ENCODE measurements around the gene ECSIT. TPM values are rescaled to one million over a fixed set of nuclear protein-coding genes. Genes with fewer than 3 reads are reported as not detected.
A peak's percentile ranks its signal among the peaks of the same experiment; 100 is the strongest.

The ECSIT gene
- total RNA-seq, 1 experiment from 2014 or later, result 39.4 TPM

GRCh38 chr19:11506101-11506555 lies 22.8 kb downstream of the ECSIT start:
- POLR2A ChIA-PET, result interaction anchor here (0.7 kb wide), 1 partner anchor 12 kb away, joined by 6 read pairs; no protein-coding TSS in a partner anchor
- peaks cover 3% of the 10 kb centered on the region; the same call in 1 of the 2 replicates for H3K4me1 ChIP-seq (ENCODE audit: control insufficient read depth, insufficient read depth, low read length)
- TF ChIP-seq SIN3A (IDR thresholded peaks at IDR 0.05; ENCODE audit: borderline replicate concordance, insufficient read depth, low read depth, low read length), result no peak
- H3K36me3 ChIP-seq (ENCODE audit: control insufficient read depth, insufficient read depth, low read length), result no peaks in the 10 kb centered on the region
- H3K27me3 ChIP-seq (ENCODE audit: control insufficient read depth, insufficient read depth, low read length), result no peaks in the 10 kb centered on the region
- no TSS peak for BruUV-seq (replicated peaks)
- CTCF ChIA-PET, result no interaction called here
- intact Hi-C loops (cut with micrococcal nuclease; ENCODE audit: unreplicated experiment), result no loop called here
- in situ Hi-C loops (cut with HindIII; ENCODE audit: low pct_unique_long_range_greater_than_20kb, low sequenced_read_pairs), result no loop called here
- H3K9me3 ChIP-seq (ENCODE audit: control insufficient read depth, insufficient read depth, low read depth, low read length), result no peaks in the 10 kb centered on the region
- peak; percentile 61 for ATAC-seq
- peak overlapping the region; percentile 79 for H3K27ac ChIP-seq (ENCODE audit: low read length)
- peak overlapping the region; percentile 58 to 81 for H3K4me3 ChIP-seq (ENCODE audit: low read depth in 2 of 2, low read length in 2 of 2)
- no peak for DNase-seq (ENCODE audit: low read depth, low spot score)

- CTCF ChIA-PET, result no interaction called here
- POLR2A ChIA-PET, result no interaction called here
Measured at GRCh38 chr19:11505504-11506100, 23.3 kb downstream of the ECSIT start, which contains the start of gene ZNF653. TSS of gene ZNF653 (minus strand) at chr19:11505839. CDS start at chr19:11505786, 53 bp downstream.

More at GRCh38 chr19:11505504-11506100, 23.3 kb downstream of the ECSIT start, which contains the start of gene ZNF653:
- Histone ChIP-seq H3K36me3 (ENCODE audit: control insufficient read depth, insufficient read depth, low read length) (no peaks in the 10 kb centered on the region), H3K9me3 (ENCODE audit: control insufficient read depth, insufficient read depth, low read depth, low read length) (no peaks in the 10 kb centered on the region), H3K4me3 (ENCODE audit: low read depth in 2 of 2, low read length in 2 of 2) (peak within 1 kb of the TSS; percentile 58 to 81), H3K27me3 (ENCODE audit: control insufficient read depth, insufficient read depth, low read length) (no peaks in the 10 kb centered on the region), H3K4me1 (ENCODE audit: control insufficient read depth, insufficient read depth, low read length) (peaks cover 3% of the 10 kb centered on the region; the same call in 1 of the 2 replicates), H3K27ac (ENCODE audit: low read length) (peak within 1 kb of the TSS; percentile 83)
- BruUV-seq (replicated peaks), result no TSS peak
- TF ChIP-seq POLR2AphosphoS5 (IDR thresholded peaks at IDR 0.05; ENCODE audit: low read depth, low read length) (peak; percentile 55), CTCF (IDR thresholded peaks at IDR 0.05) (no peak), SIN3A (IDR thresholded peaks at IDR 0.05; ENCODE audit: borderline replicate concordance, insufficient read depth, low read depth, low read length) (0 out of 2 replicates have a peak, but pooled peaks have one; percentile 34), TCF7L2 (IDR thresholded peaks at IDR 0.05; ENCODE audit: low read depth, low read length) (no peak)
- TF ChIP-seq, protein P1, sequence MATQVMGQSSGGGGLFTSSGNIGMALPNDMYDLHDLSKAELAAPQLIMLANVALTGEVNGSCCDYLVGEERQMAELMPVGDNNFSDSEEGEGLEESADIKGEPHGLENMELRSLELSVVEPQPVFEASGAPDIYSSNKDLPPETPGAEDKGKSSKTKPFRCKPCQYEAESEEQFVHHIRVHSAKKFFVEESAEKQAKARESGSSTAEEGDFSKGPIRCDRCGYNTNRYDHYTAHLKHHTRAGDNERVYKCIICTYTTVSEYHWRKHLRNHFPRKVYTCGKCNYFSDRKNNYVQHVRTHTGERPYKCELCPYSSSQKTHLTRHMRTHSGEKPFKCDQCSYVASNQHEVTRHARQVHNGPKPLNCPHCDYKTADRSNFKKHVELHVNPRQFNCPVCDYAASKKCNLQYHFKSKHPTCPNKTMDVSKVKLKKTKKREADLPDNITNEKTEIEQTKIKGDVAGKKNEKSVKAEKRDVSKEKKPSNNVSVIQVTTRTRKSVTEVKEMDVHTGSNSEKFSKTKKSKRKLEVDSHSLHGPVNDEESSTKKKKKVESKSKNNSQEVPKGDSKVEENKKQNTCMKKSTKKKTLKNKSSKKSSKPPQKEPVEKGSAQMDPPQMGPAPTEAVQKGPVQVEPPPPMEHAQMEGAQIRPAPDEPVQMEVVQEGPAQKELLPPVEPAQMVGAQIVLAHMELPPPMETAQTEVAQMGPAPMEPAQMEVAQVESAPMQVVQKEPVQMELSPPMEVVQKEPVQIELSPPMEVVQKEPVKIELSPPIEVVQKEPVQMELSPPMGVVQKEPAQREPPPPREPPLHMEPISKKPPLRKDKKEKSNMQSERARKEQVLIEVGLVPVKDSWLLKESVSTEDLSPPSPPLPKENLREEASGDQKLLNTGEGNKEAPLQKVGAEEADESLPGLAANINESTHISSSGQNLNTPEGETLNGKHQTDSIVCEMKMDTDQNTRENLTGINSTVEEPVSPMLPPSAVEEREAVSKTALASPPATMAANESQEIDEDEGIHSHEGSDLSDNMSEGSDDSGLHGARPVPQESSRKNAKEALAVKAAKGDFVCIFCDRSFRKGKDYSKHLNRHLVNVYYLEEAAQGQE (IDR thresholded peaks at IDR 0.05; ENCODE audit: insufficient read depth in 1 of 2, low read depth in 2 of 2, low read length in 1 of 2), result no peak
- ATAC-seq (peak; percentile 88), DNase-seq (ENCODE audit: low read depth, low spot score) (no peak)
- intact Hi-C loops (cut with micrococcal nuclease; ENCODE audit: unreplicated experiment) (no loop called here), in situ Hi-C loops (cut with HindIII; ENCODE audit: low pct_unique_long_range_greater_than_20kb, low sequenced_read_pairs) (no loop called here)
